B cell (primary cell): ENCODE measurements around the gene SLC9A9. TPM values are rescaled to one million over a fixed set of nuclear protein-coding genes. Genes with fewer than 3 reads are reported as not detected.

Experiments used
- ATAC-seq: fragments of 200-7000 bp; cut with Tn5 transposase; one replicate; pipeline ENCODE4 v1.10.0; 2021; ENCODE audit warnings: low read depth, mild to moderate bottlenecking, moderate number of reproducible peaks, moderate library complexity
- CTCF ChIA-PET: fragments of 350-600 bp; sonication (Branson Sonifier 250); formaldehyde crosslinking; loops from one replicate; lab custom pipeline; 2021; ENCODE audit warnings: antibody characterized with exemption, inconsistent platforms; lab: Charles Lee
- POLR2A ChIA-PET: fragments of 350-600 bp; sonication (Branson Sonifier 250); formaldehyde crosslinking; loops from one replicate; lab custom pipeline; 2021; ENCODE audit warnings: antibody characterized with exemption; lab: Charles Lee
- DNase-seq: peaks from one replicate; pipeline ENCODE4 v3.0.0; 2013
- H2AFZ ChIP-seq: 2 replicates; pipeline ENCODE4 v1.6.1; 2012; ENCODE audit warnings: mild to moderate bottlenecking, low read depth, low read length; ENCODE audit not compliant: insufficient read depth, poor library complexity, severe bottlenecking
- H3K27ac ChIP-seq, 2 donors: 1 replicate in 1 of 2; 2 replicates in 1 of 2; pipeline ENCODE4 v1.5.1; 2012 to 2013; ENCODE audit warnings: low read length in 2 of 2, mild to moderate bottlenecking in 2 of 2, moderate library complexity in 1 of 2
- H3K27me3 ChIP-seq, 4 experiments: fragments of 200-600 bp in 1 of 4; sonication (generic) in 1 of 4; replicated peaks in 1 of 4; 1 replicate in 2 of 4; 2 replicates in 2 of 4; pipeline versions ENCODE4 v1.6.1 to v1.7.0; 2013 to 2016; ENCODE audit warnings: low read length in 3 of 4, mild to moderate bottlenecking in 2 of 4, mixed read lengths in 1 of 4, moderate library complexity in 1 of 4; ENCODE audit not compliant: insufficient read depth in 4 of 4, control insufficient read depth in 3 of 4; ENCODE audit errors: control extremely low read depth in 1 of 4
- H3K36me3 ChIP-seq, 2 experiments: replicated peaks in 1 of 2; 1 replicate in 1 of 2; 2 replicates in 1 of 2; pipeline versions ENCODE4 v1.6.1 to v1.7.1; 2013; ENCODE audit warnings: low read length in 1 of 2; ENCODE audit not compliant: insufficient read depth in 2 of 2, control insufficient read depth in 1 of 2; ENCODE audit errors: control extremely low read depth in 1 of 2, extremely low read depth in 1 of 2
- H3K4me1 ChIP-seq, 2 donors: fragments of 200-600 bp in 1 of 2; sonication (generic) in 1 of 2; 1 replicate in 1 of 2; 2 replicates in 1 of 2; pipeline versions ENCODE4 v1.5.1 to v1.6.1; 2013 to 2017; ENCODE audit warnings: low read length in 2 of 2; ENCODE audit not compliant: control insufficient read depth in 2 of 2, insufficient read depth in 2 of 2
- H3K4me2 ChIP-seq: replicated peaks from 2 replicates; pipeline ENCODE3; 2012; ENCODE audit warnings: mild to moderate bottlenecking, low read depth, low read length; ENCODE audit not compliant: poor library complexity, severe bottlenecking
- H3K4me3 ChIP-seq, 5 experiments: fragments of 200-600 bp in 1 of 5; sonication (generic) in 1 of 5; 1 replicate in 3 of 5; 2 replicates in 2 of 5; pipeline versions ENCODE4 v1.5.1 to v1.7.0; 2011 to 2016; ENCODE audit warnings: low read length in 4 of 5, mild to moderate bottlenecking in 4 of 5, low read depth in 2 of 5, control low read depth in 1 of 5, moderate library complexity in 1 of 5; ENCODE audit not compliant: insufficient read depth in 1 of 5; ENCODE audit errors: control extremely low read depth in 1 of 5, extremely low read depth in 1 of 5
- H3K79me2 ChIP-seq: fragments of 200-600 bp; sonication (generic); one replicate; pipeline ENCODE4 v1.6.0; 2016; ENCODE audit warnings: low read length; ENCODE audit not compliant: control insufficient read depth, insufficient read depth
- H3K9ac ChIP-seq: fragments of 200-600 bp; sonication (generic); 2 replicates; pipeline ENCODE4 v1.6.1; 2017; ENCODE audit warnings: mild to moderate bottlenecking, low read length, moderate library complexity
- H3K9me3 ChIP-seq, 3 donors: one replicate each; pipeline versions ENCODE4 v1.6.1 to v1.7.1; 2013; ENCODE audit warnings: low read length in 2 of 3; ENCODE audit not compliant: control insufficient read depth in 2 of 3, insufficient read depth in 1 of 3; ENCODE audit errors: control extremely low read depth in 1 of 3
- H4K20me1 ChIP-seq: 2 replicates; pipeline ENCODE4 v1.6.0; 2012; ENCODE audit warnings: mild to moderate bottlenecking, low read length; ENCODE audit not compliant: insufficient read depth, control insufficient read depth, poor library complexity, severe bottlenecking
- H3K27ac Mint-ChIP-seq: one replicate; pipeline ENCODE4 v1.8.0; 2021; ENCODE audit warnings: mixed read lengths
- H3K27me3 Mint-ChIP-seq: one replicate; pipeline ENCODE4 v1.8.0; 2021; ENCODE audit warnings: mixed read lengths
- H3K4me1 Mint-ChIP-seq: one replicate; pipeline ENCODE4 v1.8.0; 2021; ENCODE audit warnings: mixed read lengths
- H3K4me3 Mint-ChIP-seq: one replicate; pipeline ENCODE4 v1.8.0; 2021; ENCODE audit warnings: mixed read lengths
- H3K9me3 Mint-ChIP-seq: one replicate; pipeline ENCODE4 v1.8.0; 2022; ENCODE audit warnings: mixed read lengths; ENCODE audit not compliant: insufficient read depth
- EZH2 ChIP-seq: IDR thresholded peaks from 2 replicates; pipeline ENCODE4 v1.6.1; 2012; ENCODE audit warnings: borderline replicate concordance, low read depth, mild to moderate bottlenecking, moderate library complexity, low read length; ENCODE audit not compliant: insufficient read depth, poor library complexity, severe bottlenecking
- WGBS: methylation state at CpG from one replicate; pipeline ENCODE4 v1.1.5; 2013; ENCODE audit warnings: missing lambda C conversion rate; ENCODE audit not compliant: insufficient coverage; 5-methylcytosine and 5-hydroxymethylcytosine counted together
- intact Hi-C: fragments of 100-400 bp; cut with micrococcal nuclease; formaldehyde crosslinking; loops from one replicate; pipeline ENCODE4 v1.10.0; 2022
- polyA plus RNA-seq: library from polyadenylated mRNA; depleted of rRNA; stranded (reverse); fragments of >200 nt; gene quantifications from 2 replicates; pipeline ENCODE4 v1.2.3, GENCODE V29; 2012
- total RNA-seq, 2 donors: library from RNA; stranded (reverse); fragments of 120-200 nt in 1 of 2; gene quantifications; 1 replicate in 1 of 2; 2 replicates in 1 of 2; pipeline versions ENCODE4 v1.2.3 to v1.2.4, GENCODE V29; 2013 to 2022
- TF ChIP-seq, protein P1 (sequence below): fragments of 200-600 bp; IDR thresholded peaks from one replicate; pipeline ENCODE4 v1.8.0; 2022; ENCODE audit warnings: antibody characterized with exemption, mild to moderate bottlenecking

Gene SLC9A9
- total and polyA plus RNA-seq, 2 donors (not counting 1 experiment from before 2014, with no cell fraction given), result 7.7 to 17.3 TPM

DNA sequence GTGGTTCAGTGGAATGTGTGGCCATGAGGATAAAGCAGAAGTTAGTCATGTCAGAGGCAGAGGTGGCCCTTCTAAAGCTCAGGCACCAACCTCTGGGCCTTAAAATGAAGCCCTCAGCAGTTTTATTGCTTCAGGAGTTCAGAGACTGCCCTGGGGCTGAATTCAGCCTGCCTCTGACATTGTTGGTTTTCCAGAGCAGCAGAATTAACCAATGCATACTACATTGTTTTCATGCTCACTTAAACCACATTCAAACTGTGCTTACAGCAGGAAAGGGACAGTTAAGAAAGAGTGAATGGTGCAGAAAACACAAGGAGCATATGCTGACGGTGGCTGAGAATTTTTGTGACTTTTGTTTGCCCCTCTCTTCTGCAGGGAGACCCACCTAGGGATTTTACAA, 408.5 kb downstream of the SLC9A9 start:
- H2AFZ ChIP-seq, result no peak overlapping the region
- Mint-ChIP-seq H3K4me1 (peaks cover 8% of the 10 kb centered on the region), H3K4me3 (no peak overlapping the region), H3K27me3 (no peaks in the 10 kb centered on the region), H3K27ac (no peak overlapping the region), H3K9me3 (no peaks in the 10 kb centered on the region)
- TF ChIP-seq, protein P1, sequence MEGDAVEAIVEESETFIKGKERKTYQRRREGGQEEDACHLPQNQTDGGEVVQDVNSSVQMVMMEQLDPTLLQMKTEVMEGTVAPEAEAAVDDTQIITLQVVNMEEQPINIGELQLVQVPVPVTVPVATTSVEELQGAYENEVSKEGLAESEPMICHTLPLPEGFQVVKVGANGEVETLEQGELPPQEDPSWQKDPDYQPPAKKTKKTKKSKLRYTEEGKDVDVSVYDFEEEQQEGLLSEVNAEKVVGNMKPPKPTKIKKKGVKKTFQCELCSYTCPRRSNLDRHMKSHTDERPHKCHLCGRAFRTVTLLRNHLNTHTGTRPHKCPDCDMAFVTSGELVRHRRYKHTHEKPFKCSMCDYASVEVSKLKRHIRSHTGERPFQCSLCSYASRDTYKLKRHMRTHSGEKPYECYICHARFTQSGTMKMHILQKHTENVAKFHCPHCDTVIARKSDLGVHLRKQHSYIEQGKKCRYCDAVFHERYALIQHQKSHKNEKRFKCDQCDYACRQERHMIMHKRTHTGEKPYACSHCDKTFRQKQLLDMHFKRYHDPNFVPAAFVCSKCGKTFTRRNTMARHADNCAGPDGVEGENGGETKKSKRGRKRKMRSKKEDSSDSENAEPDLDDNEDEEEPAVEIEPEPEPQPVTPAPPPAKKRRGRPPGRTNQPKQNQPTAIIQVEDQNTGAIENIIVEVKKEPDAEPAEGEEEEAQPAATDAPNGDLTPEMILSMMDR, result no peak
- TF ChIP-seq EZH2, result no peak
- CTCF ChIA-PET, result no interaction called here
- POLR2A ChIA-PET, result no interaction called here
- no peak for ATAC-seq
- no peaks in the 10 kb centered on the region for H3K27me3 ChIP-seq
- no peak overlapping the region for H3K9ac ChIP-seq
- WGBS, result 80% methylated on average over 1 of the region's 1 CpG
- no peak for DNase-seq
- no peaks in the 10 kb centered on the region for H3K79me2 ChIP-seq
- no peak overlapping the region for H3K27ac ChIP-seq
- intact Hi-C loops, result no loop called here
- no peaks in the 10 kb centered on the region for H4K20me1 ChIP-seq
- H3K9me3 ChIP-seq, result no peaks in the 10 kb centered on the region
- H3K4me1 ChIP-seq, result peaks cover 3 to 6% of the 10 kb centered on the region in 2 donors
- H3K4me2 ChIP-seq, result no peak overlapping the region
- H3K4me3 ChIP-seq, result no peak overlapping the region
- H3K36me3 ChIP-seq, result no peaks in the 10 kb centered on the region

GRCh38 chr3:143437405-143437804, 410.9 kb downstream of the SLC9A9 start:
- POLR2A ChIA-PET, result no interaction called here

More at GRCh38 chr3:143437405-143437804, 410.9 kb downstream of the SLC9A9 start:
- Histone ChIP-seq H3K9ac (no peak overlapping the region), H3K4me1 (no peaks in the 10 kb centered on the region), H2AFZ (no peak overlapping the region), H3K36me3 (no peaks in the 10 kb centered on the region), H3K27me3 (no peaks in the 10 kb centered on the region), H3K27ac (no peak overlapping the region), H4K20me1 (no peaks in the 10 kb centered on the region), H3K79me2 (no peaks in the 10 kb centered on the region), H3K4me2 (no peak overlapping the region), H3K4me3 (no peak overlapping the region), H3K9me3 (no peaks in the 10 kb centered on the region)
- H3K4me1 Mint-ChIP-seq, result no peaks in the 10 kb centered on the region
- intact Hi-C loops, result no loop called here
- no peak overlapping the region for H3K27ac Mint-ChIP-seq
- TF ChIP-seq EZH2, result no peak
- TF ChIP-seq, protein P1, result no peak
- no peaks in the 10 kb centered on the region for H3K27me3 Mint-ChIP-seq
- CTCF ChIA-PET, result interaction anchor here (1.0 kb wide), 1 partner anchor 236 kb away, joined by 3 read pairs; no protein-coding TSS in a partner anchor
- 100% methylated on average over 5 of the region's 10 CpGs for WGBS
- H3K4me3 Mint-ChIP-seq, result no peak overlapping the region
- no peaks in the 10 kb centered on the region for H3K9me3 Mint-ChIP-seq
- ATAC-seq, result no peak
- DNase-seq, result no peak
